Right lobe of liver (tissue), 4 donors: ENCODE measurements around the gene USP40.

Source experiments
- CTCF ChIP-seq, 4 donors: fragments of 200-600 bp in 3 of 4; fragments of 450-650 bp in 1 of 4; IDR thresholded peaks; one replicate each; pipeline versions ENCODE4 v1.5.1 to v1.8.0; 2016 to 2022; ENCODE audit warnings: antibody characterized with exemption in 4 of 4, mild to moderate bottlenecking in 2 of 4
- POLR2A ChIP-seq: fragments of 450-650 bp; IDR thresholded peaks from one replicate; pipeline ENCODE4 v1.6.1; 2017; ENCODE audit warnings: antibody characterized with exemption, mild to moderate bottlenecking
- donor health status: DM: no; HTN: no; CAD: no.
- donor health status: DM: no; HTN: no; CAD: no.
- donor health status: DM: no; HTN: yes; CAD: no.

DNA sequence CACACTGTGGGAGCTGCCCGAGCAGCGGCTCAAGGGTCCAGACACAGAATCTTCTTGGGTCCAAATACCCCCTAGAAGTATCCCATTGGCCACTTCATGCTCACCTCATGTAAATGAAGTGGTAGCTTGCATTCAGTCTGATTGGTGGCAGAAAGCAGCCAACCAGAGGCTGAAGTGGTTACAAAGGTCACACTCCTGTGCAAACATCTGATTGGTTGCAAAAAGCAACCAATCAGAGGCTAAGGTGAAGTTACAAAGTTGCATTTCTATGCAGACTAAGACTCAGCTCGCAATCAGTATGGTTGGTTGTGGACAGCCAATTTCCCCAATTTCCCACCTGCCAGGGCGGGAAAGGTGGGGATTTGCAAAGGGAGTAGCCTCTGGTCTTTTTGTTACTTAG lies 118.0 kb downstream of the USP40 start:
- TF ChIP-seq POLR2A (no peak), CTCF (IDR thresholded peaks at IDR 0.05) (no peak)
